HEK293 (cell line): ENCODE data around the gene PINLYP.
A peak's percentile ranks its signal among the peaks of the same experiment; 100 is the strongest.

ENCODE experiments used
- GLIS1 ChIP-seq: fragments of 450-650 bp; formaldehyde crosslinking; IDR thresholded peaks from 2 replicates; pipeline ENCODE4 v1.5.1; 2016; ENCODE audit warnings: missing biosample characterization, missing genetic modification characterization
- KLF16 ChIP-seq: fragments of 450-650 bp; formaldehyde crosslinking; IDR thresholded peaks from 2 replicates; pipeline ENCODE4 v1.5.1; 2017; ENCODE audit warnings: missing biosample characterization, missing genetic modification characterization
- PRDM1 ChIP-seq: fragments of 450-650 bp; formaldehyde crosslinking; IDR thresholded peaks from 2 replicates; pipeline ENCODE4; 2016; ENCODE audit warnings: missing biosample characterization, missing genetic modification characterization
- SP7 ChIP-seq: fragments of 450-650 bp; formaldehyde crosslinking; IDR thresholded peaks from 2 replicates; pipeline ENCODE4 v1.5.1; 2016; ENCODE audit warnings: missing biosample characterization, missing genetic modification characterization
- WT1 ChIP-seq: fragments of 450-650 bp; formaldehyde crosslinking; IDR thresholded peaks from 2 replicates; pipeline ENCODE4 v1.5.1; 2016; ENCODE audit warnings: missing biosample characterization, missing genetic modification characterization
- ZBTB44 ChIP-seq: fragments of 450-650 bp; IDR thresholded peaks from 2 replicates; pipeline ENCODE4 v1.5.1; 2018; ENCODE audit warnings: missing biosample characterization, mild to moderate bottlenecking, missing genetic modification characterization
- ZFP3 ChIP-seq: fragments of 450-650 bp; formaldehyde crosslinking; IDR thresholded peaks from 2 replicates; pipeline ENCODE4 v1.5.1; 2016; ENCODE audit warnings: low read depth, missing biosample characterization, missing genetic modification characterization
- ZFP69B ChIP-seq: fragments of 450-650 bp; formaldehyde crosslinking; IDR thresholded peaks from 2 replicates; pipeline ENCODE4 v1.5.1; 2016; ENCODE audit warnings: missing biosample characterization, missing genetic modification characterization
- ZNF112 ChIP-seq: fragments of 450-650 bp; formaldehyde crosslinking; IDR thresholded peaks from 2 replicates; pipeline ENCODE4 v1.5.0; 2017; ENCODE audit warnings: missing biosample characterization, missing genetic modification characterization
- ZNF121 ChIP-seq: fragments of 450-650 bp; formaldehyde crosslinking; IDR thresholded peaks from 2 replicates; pipeline ENCODE4 v1.5.1; 2016; ENCODE audit warnings: missing biosample characterization, missing genetic modification characterization
- ZNF138 ChIP-seq: fragments of 450-650 bp; formaldehyde crosslinking; IDR thresholded peaks from 2 replicates; pipeline ENCODE4 v1.5.1; 2016; ENCODE audit warnings: missing biosample characterization, missing genetic modification characterization, borderline replicate concordance
- ZNF37A ChIP-seq: fragments of 450-650 bp; IDR thresholded peaks from 2 replicates; pipeline ENCODE4 v1.5.1; 2018; ENCODE audit warnings: missing biosample characterization, missing genetic modification characterization
- ZNF423 ChIP-seq: fragments of 450-650 bp; formaldehyde crosslinking; IDR thresholded peaks from 2 replicates; pipeline ENCODE4 v1.5.1; 2016; ENCODE audit warnings: missing biosample characterization, missing genetic modification characterization
- ZNF48 ChIP-seq: fragments of 450-650 bp; formaldehyde crosslinking; IDR thresholded peaks from 2 replicates; pipeline ENCODE4 v1.5.1; 2016; ENCODE audit warnings: missing biosample characterization, missing genetic modification characterization
- ZNF514 ChIP-seq: fragments of 450-650 bp; formaldehyde crosslinking; IDR thresholded peaks from 2 replicates; pipeline ENCODE4 v1.5.1; 2016; ENCODE audit warnings: missing biosample characterization, missing genetic modification characterization
- ZNF521 ChIP-seq: fragments of 450-650 bp; formaldehyde crosslinking; IDR thresholded peaks from 2 replicates; pipeline ENCODE4 v1.5.1; 2017; ENCODE audit warnings: missing biosample characterization, mild to moderate bottlenecking, missing genetic modification characterization
- ZNF544 ChIP-seq: fragments of 450-650 bp; formaldehyde crosslinking; IDR thresholded peaks from 2 replicates; pipeline ENCODE4 v1.5.0; 2017; ENCODE audit warnings: missing biosample characterization, missing genetic modification characterization
- ZNF558 ChIP-seq: fragments of 450-650 bp; formaldehyde crosslinking; IDR thresholded peaks from 2 replicates; pipeline ENCODE4 v1.5.1; 2016; ENCODE audit warnings: missing biosample characterization, missing genetic modification characterization
- ZNF677 ChIP-seq: fragments of 450-650 bp; IDR thresholded peaks from 2 replicates; pipeline ENCODE4 v1.5.0; 2018; ENCODE audit warnings: missing biosample characterization, mild to moderate bottlenecking, missing genetic modification characterization, moderate library complexity
- ZNF768 ChIP-seq: fragments of 450-650 bp; formaldehyde crosslinking; IDR thresholded peaks from 2 replicates; pipeline ENCODE4 v1.5.1; 2018; ENCODE audit warnings: missing biosample characterization, mild to moderate bottlenecking, missing genetic modification characterization
- ZNF777 ChIP-seq: fragments of 450-650 bp; formaldehyde crosslinking; IDR thresholded peaks from 2 replicates; pipeline ENCODE4 v1.5.1; 2017; ENCODE audit warnings: missing biosample characterization, missing genetic modification characterization, borderline replicate concordance
- TF ChIP-seq, protein P1 (sequence below): fragments of 450-650 bp; formaldehyde crosslinking; IDR thresholded peaks from 2 replicates; pipeline ENCODE4 v1.5.1; 2016; ENCODE audit warnings: missing biosample characterization, missing genetic modification characterization
- TF ChIP-seq, protein P2 (sequence below): fragments of 450-650 bp; formaldehyde crosslinking; IDR thresholded peaks from 2 replicates; pipeline ENCODE4 v1.5.1; 2016; ENCODE audit warnings: missing biosample characterization, missing genetic modification characterization
- TF ChIP-seq, protein P3 (sequence below): fragments of 450-650 bp; formaldehyde crosslinking; IDR thresholded peaks from 2 replicates; pipeline ENCODE4 v1.5.1; 2017; ENCODE audit warnings: missing biosample characterization, mild to moderate bottlenecking, missing genetic modification characterization, moderate library complexity

Gene PINLYP

GRCh38 chr19:43570174-43570791, 5.3 kb upstream of the PINLYP start (continued):
- TF ChIP-seq, protein P1, sequence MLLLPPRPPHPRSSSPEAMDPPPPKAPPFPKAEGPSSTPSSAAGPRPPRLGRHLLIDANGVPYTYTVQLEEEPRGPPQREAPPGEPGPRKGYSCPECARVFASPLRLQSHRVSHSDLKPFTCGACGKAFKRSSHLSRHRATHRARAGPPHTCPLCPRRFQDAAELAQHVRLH (tag by site-specific recombination): no peak
- TF ChIP-seq ZNF777 (tag by site-specific recombination) (no peak), ZNF121 (tag by site-specific recombination) (peak; percentile 100), ZNF423 (tag by site-specific recombination) (no peak), GLIS1 (tag by site-specific recombination) (no peak), ZNF138 (tag by site-specific recombination) (no peak), ZFP3 (tag by site-specific recombination) (no peak), KLF16 (tag by site-specific recombination) (no peak), ZFP69B (tag by site-specific recombination) (no peak), ZNF48 (tag by site-specific recombination) (no peak), PRDM1 (tag by site-specific recombination) (0 out of 2 replicates have a peak, but pooled peaks have one; percentile 0), ZNF558 (tag by site-specific recombination) (no peak), ZNF677 (no peak), ZNF514 (tag by site-specific recombination) (no peak), SP7 (tag by site-specific recombination) (0 out of 2 replicates have a peak, but pooled peaks have one; percentile 7), ZBTB44 (tag by site-specific recombination) (no peak), WT1 (tag by site-specific recombination) (no peak), ZNF768 (tag by site-specific recombination) (no peak), ZNF521 (tag by site-specific recombination) (no peak), ZNF37A (no peak), ZNF544 (tag by site-specific recombination) (no peak), ZNF112 (tag by site-specific recombination) (no peak)
- TF ChIP-seq, protein P2, sequence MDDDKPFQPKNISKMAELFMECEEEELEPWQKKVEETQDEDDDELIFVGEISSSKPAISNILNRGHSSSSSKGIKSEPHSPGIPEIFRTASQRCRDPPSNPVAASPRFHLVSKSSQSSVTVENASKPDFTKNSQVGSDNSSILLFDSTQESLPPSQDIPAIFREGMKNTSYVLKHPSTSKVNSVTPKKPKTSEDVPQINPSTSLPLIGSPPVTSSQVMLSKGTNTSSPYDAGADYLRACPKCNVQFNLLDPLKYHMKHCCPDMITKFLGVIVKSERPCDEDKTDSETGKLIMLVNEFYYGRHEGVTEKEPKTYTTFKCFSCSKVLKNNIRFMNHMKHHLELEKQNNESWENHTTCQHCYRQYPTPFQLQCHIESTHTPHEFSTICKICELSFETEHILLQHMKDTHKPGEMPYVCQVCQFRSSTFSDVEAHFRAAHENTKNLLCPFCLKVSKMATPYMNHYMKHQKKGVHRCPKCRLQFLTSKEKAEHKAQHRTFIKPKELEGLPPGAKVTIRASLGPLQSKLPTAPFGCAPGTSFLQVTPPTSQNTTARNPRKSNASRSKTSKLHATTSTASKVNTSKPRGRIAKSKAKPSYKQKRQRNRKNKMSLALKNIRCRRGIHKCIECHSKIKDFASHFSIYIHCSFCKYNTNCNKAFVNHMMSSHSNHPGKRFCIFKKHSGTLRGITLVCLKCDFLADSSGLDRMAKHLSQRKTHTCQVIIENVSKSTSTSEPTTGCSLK (tag by site-specific recombination): no peak
- TF ChIP-seq, protein P3, sequence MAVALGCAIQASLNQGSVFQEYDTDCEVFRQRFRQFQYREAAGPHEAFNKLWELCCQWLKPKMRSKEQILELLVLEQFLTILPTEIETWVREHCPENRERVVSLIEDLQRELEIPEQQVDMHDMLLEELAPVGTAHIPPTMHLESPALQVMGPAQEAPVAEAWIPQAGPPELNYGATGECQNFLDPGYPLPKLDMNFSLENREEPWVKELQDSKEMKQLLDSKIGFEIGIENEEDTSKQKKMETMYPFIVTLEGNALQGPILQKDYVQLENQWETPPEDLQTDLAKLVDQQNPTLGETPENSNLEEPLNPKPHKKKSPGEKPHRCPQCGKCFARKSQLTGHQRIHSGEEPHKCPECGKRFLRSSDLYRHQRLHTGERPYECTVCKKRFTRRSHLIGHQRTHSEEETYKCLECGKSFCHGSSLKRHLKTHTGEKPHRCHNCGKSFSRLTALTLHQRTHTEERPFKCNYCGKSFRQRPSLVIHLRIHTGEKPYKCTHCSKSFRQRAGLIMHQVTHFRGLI: no peak
